Measurements from ENCODE around the gene C9orf152. TPM values are rescaled to one million over a fixed set of nuclear protein-coding genes. Genes with fewer than 3 reads are reported as not detected.
"Not testable (repeated sequence)": the region's sequence is repeated elsewhere in the genome, so short reads cannot be mapped to it uniquely, and the experiment has no call there.

C9orf152 gene
- total RNA-seq, 1 donor from 2014 or later, result not detected

GRCh38 chr9:110214586-110215355 is 6.8 kb upstream of the C9orf152 start:
- no peak overlapping the region for H3K4me3 ChIP-seq (ENCODE audit: low read depth, low read length)
- no peak for DNase-seq (ENCODE audit: low read depth)
- TF ChIP-seq CTCF (conservative IDR thresholded peaks at IDR 0.05; ENCODE audit: low read depth, low read length), result no peak

GRCh38 chr9:110214090-110214489 is 6.1 kb upstream of the C9orf152 start:
- no peak for TF ChIP-seq CTCF (conservative IDR thresholded peaks at IDR 0.05; ENCODE audit: low read depth, low read length)
- no peak for DNase-seq (ENCODE audit: low read depth)
- no peak overlapping the region for H3K4me3 ChIP-seq (ENCODE audit: low read depth, low read length)

GRCh38 chr9:110213413-110214044 is 5.6 kb upstream of the C9orf152 start:
- H3K4me3 ChIP-seq (ENCODE audit: low read depth, low read length), result no peak overlapping the region
- TF ChIP-seq CTCF (conservative IDR thresholded peaks at IDR 0.05; ENCODE audit: low read depth, low read length), result no peak
- DNase-seq (ENCODE audit: low read depth), result no peak

- no peak overlapping the region for H3K4me3 ChIP-seq (ENCODE audit: low read depth, low read length)
- no peak for DNase-seq (ENCODE audit: low read depth)
- no peak for TF ChIP-seq CTCF (conservative IDR thresholded peaks at IDR 0.05; ENCODE audit: low read depth, low read length)
Observed at GRCh38 chr9:110207071-110207641, 803 bp downstream of the C9orf152 start.

GRCh38 chr9:110206389-110206788 is 1.6 kb downstream of the C9orf152 start:
- TF ChIP-seq CTCF (conservative IDR thresholded peaks at IDR 0.05; ENCODE audit: low read depth, low read length), result no peak
- no peak for DNase-seq (ENCODE audit: low read depth)
- no peak overlapping the region for H3K4me3 ChIP-seq (ENCODE audit: low read depth, low read length)

- DNase-seq (ENCODE audit: low read depth), result not testable (repeated sequence)
Observed at GRCh38 chr9:110205612-110206011, 2.3 kb downstream of the C9orf152 start.

GRCh38 chr9:110202232-110202631 is 5.7 kb downstream of the C9orf152 start:
- TF ChIP-seq CTCF (conservative IDR thresholded peaks at IDR 0.05; ENCODE audit: low read depth, low read length), result no peak
- DNase-seq (ENCODE audit: low read depth), result no peak
- H3K4me3 ChIP-seq (ENCODE audit: low read depth, low read length), result no peak overlapping the region

More at GRCh38 chr9:110205612-110206011, 2.3 kb downstream of the C9orf152 start:
- H3K4me3 ChIP-seq (ENCODE audit: low read depth, low read length), result not testable (repeated sequence)

Measured in epithelial cell of proximal tubule (primary cell).